Fibroblast of the aortic adventitia (primary cell): ENCODE measurements around the gene KLF7. TPM values are rescaled to one million over a fixed set of nuclear protein-coding genes. Genes with fewer than 3 reads are reported as not detected.

ENCODE experiments used
- DNase-seq: peaks from one replicate; pipeline ENCODE4 v3.0.0-alpha.2; 2010; ENCODE audit warnings: low read depth
- H3K4me3 ChIP-seq: 2 replicates; pipeline ENCODE4 v1.5.1; 2011; ENCODE audit warnings: low read depth, mild to moderate bottlenecking, control low read depth, low read length, moderate library complexity
- total RNA-seq: library from RNA; depleted of rRNA; stranded (reverse); fragments of >200 nt; gene quantifications from 2 replicates; pipeline ENCODE4 v1.2.3, GENCODE V29; 2012; ENCODE audit warnings: low replicate concordance
- TF ChIP-seq, protein P1 (sequence below): IDR thresholded peaks from 2 replicates; pipeline ENCODE4 v1.5.1; 2011; ENCODE audit warnings: mild to moderate bottlenecking, low read length, control low read depth, inconsistent platforms; ENCODE audit not compliant: insufficient read depth

KLF7 gene
- total RNA-seq, 1 donor = 38.5 TPM

DNA sequence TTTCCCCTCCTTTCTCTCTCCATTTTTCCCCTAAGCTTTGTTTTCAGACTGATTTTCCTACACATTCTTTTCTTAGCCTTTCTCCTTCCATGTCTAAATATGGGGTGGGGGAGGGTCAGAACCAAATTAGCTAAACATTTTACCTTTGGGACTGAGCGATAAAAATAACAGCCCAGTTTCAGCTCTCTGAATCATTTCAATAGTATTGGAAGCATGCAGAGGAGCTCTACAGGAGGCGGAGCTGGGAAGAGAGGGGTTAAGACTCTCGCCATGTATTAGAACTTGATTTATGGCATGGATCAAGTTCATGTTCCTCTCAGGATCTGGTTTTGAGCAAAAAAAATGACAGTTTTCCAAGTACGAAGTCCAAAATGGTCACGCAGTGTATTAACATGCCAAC, 117.3 kb downstream of the KLF7 start:
- TF ChIP-seq, protein P1, sequence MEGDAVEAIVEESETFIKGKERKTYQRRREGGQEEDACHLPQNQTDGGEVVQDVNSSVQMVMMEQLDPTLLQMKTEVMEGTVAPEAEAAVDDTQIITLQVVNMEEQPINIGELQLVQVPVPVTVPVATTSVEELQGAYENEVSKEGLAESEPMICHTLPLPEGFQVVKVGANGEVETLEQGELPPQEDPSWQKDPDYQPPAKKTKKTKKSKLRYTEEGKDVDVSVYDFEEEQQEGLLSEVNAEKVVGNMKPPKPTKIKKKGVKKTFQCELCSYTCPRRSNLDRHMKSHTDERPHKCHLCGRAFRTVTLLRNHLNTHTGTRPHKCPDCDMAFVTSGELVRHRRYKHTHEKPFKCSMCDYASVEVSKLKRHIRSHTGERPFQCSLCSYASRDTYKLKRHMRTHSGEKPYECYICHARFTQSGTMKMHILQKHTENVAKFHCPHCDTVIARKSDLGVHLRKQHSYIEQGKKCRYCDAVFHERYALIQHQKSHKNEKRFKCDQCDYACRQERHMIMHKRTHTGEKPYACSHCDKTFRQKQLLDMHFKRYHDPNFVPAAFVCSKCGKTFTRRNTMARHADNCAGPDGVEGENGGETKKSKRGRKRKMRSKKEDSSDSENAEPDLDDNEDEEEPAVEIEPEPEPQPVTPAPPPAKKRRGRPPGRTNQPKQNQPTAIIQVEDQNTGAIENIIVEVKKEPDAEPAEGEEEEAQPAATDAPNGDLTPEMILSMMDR = no peak
- DNase-seq = no peak
- no peak overlapping the region for H3K4me3 ChIP-seq

DNA sequence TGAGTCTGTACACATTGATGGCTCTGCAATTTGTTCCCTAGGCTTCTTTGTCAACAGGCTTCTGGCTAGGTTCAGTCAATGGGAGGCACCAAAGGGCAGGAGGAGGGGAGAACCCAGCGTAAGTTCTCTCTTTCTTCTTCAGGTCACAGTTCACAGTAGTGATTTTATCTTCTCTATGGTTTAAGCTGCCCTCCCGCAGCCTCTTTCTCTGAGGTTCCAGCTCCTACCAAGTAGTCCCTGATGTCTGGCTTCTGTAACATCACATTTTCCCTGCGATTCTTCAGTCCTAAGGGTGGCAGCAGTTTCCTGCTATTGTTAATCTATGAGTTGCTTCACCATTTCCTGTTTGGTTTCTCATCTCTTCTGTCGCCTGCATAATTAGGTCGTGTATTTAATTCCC, 119.0 kb downstream of the KLF7 start:
- no peak overlapping the region for H3K4me3 ChIP-seq
- TF ChIP-seq, protein P1 = no peak
- DNase-seq = peak; percentile 38

DNA sequence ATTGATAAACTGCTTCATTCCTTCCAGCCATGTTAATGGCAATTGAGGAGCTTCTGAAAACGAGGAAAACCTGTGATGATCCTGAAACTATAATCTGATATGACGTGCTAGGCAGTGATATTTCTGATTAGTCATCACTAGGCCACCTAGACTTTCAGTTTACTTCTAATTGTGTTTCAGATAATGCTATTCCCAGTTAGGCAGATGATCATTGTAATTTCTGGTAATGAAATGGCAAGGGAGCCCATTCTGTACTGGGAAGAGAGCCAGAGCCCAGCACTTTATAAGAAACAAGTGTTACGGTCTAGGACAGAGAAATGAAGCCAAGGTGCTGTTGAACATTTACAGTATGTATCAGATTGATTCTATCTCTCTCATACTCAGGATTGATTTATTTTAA, 120.2 kb downstream of the KLF7 start:
- no peak overlapping the region for H3K4me3 ChIP-seq
- TF ChIP-seq, protein P1 = no peak
- peak; percentile 42 for DNase-seq

DNA sequence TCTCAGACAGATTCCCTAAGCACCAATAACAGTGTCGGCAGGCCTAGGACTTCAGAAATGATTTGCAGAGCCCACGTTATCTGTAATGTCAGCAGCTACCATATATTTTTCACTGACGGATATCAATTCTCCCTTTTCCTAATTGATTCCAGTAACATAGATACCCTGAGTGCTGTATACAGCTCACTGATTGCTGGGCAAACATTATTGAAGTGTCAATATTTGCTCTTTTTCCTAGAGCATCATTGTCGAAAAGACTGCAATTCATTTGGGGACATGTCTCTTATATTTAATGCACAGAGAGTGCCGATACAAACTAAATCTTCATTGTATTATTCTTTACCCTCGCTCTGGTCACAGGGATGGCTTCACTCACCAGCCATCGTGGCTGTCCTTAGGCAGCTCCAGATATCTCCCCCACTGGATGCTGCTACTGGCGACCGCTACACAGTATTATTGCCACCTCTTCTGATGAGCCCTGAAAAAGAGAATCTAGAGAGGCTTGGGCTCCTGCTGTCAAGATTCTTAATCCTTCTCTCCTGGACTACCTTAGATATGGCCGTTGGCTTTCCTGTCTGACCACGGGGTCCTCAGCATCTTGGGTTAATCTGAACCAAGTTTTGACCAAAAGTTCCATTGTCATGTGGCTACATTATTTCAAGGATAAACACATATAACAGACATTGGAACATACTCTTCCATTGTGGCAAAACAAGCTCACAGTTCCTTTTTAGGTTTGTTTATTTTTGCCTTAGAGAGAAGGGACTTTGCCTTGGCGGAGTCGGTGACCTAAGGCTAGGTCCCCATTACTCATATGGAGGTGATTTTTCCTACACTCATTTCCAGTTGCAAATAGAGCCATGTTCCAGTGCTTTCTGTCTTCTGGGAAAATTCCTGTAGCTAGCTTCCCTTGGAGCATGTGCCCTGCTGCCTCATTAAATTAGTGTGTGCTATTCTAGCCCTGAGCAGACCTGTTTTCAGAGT, 121.1 kb downstream of the KLF7 start:
- DNase-seq = no peak
- TF ChIP-seq, protein P1 = no peak
- H3K4me3 ChIP-seq = no peak overlapping the region

DNA sequence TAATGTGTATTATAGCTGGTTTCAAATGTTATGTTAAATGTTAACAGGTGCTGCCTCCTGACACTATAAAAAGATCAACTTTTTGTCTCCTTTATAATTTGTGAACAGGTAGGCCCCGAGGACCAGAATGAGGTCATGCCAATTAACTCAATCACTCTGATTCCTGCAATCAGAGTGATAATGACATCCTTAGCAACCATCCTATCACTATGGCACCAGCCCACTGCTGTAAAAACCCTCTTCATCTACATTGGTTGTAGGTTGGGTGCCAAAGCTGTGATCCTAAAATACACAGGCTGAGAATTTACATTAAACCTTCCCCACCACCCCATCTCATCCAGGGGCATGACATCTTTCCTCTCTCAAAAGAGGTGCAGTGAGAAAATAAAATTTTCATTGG, 122.9 kb downstream of the KLF7 start:
- DNase-seq = no peak
- TF ChIP-seq, protein P1 = no peak
- H3K4me3 ChIP-seq = no peak overlapping the region

DNA sequence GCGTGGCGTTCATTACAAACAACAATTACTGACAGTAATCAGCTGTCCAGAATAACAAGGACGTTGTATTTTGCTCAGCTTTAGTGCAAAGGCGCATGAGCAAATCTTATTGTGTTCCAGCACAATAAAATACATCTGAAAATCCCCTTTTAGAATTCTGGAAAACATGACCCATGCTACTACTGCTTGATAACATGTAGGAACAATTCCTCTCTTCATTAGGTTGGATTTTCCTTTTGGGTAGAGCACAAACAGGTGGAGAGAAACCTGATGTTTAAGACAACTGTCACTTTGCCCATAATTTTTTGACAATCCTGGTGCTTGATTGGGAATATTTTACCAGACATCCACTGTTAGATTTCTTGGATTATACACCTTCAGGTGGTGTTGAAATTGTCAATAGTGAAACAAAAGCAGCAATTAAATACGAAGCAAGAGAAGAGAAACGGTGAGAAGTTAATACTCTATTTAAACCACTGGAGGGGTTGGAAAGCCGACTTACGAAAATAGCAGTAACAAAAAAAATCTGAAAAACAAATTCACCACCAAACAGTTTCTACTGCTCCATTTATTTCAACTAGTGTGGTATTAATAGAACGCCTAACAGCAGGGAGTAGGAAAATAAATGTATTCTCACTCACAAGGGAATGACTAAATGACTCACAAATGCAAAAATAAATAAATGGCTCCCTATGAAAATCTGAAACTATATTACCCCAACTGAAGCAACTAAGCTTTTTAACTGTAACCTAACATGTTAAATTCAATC, 123.8 kb downstream of the KLF7 start:
- H3K4me3 ChIP-seq = no peak overlapping the region
- DNase-seq = peak; percentile 24
- TF ChIP-seq, protein P1 = no peak
